GM13976 (cell line): ENCODE results near the gene OGFR.

Source experiments
- DNase-seq: peaks from one replicate; pipeline ENCODE4 v3.0.0; 2012; ENCODE audit warnings: low spot score
- in situ Hi-C: fragments of 300-500 bp; cut with MboI; formaldehyde crosslinking; loops from one replicate; pipeline ENCODE4 v1.12.0; 2022; ENCODE audit warnings: low sequenced_read_pairs, mixed read lengths, inconsistent platforms; ENCODE audit not compliant: unreplicated experiment
- TF ChIP-seq, protein P1 (sequence below): IDR thresholded peaks from 2 replicates; pipeline ENCODE4 v1.5.1; 2012; ENCODE audit warnings: borderline replicate concordance, mild to moderate bottlenecking; ENCODE audit not compliant: insufficient read depth; ENCODE audit errors: extremely low read depth, missing control alignments, control extremely low read depth

Gene OGFR

DNA sequence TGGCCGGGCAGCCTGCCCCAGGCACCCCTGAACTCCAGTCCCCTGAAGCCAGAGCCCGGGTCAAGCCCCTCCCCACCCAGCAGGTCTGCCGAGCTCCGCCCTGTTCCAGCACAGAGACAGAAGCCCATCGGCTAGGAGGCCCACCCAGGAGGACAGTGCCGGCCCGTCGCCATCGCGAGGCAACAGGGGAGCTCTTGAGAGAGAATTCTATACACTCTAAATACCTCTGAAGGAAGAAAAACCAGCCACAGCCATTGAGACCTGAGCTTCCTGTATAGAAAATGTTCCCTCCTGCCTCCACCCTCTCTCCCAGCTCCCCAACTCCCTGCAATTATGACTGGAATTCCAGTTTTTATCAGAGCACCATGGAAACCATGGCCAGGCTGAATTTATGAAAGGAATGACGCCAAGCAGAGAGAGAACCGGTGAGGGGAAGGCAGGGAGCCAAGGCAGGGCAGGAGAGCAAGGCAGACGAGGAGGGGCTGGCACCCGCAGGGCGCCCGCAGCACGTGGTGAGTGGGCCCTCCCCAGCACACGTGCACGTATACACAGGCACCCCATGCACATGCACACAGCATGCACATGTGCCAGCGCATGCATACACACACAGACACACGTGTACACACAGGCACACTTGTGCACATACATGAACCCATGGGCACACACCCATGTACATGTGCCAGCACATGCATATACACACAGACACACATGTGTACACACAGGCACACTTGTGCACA lies 35.9 kb upstream of the OGFR start:
- TF ChIP-seq, protein P1, sequence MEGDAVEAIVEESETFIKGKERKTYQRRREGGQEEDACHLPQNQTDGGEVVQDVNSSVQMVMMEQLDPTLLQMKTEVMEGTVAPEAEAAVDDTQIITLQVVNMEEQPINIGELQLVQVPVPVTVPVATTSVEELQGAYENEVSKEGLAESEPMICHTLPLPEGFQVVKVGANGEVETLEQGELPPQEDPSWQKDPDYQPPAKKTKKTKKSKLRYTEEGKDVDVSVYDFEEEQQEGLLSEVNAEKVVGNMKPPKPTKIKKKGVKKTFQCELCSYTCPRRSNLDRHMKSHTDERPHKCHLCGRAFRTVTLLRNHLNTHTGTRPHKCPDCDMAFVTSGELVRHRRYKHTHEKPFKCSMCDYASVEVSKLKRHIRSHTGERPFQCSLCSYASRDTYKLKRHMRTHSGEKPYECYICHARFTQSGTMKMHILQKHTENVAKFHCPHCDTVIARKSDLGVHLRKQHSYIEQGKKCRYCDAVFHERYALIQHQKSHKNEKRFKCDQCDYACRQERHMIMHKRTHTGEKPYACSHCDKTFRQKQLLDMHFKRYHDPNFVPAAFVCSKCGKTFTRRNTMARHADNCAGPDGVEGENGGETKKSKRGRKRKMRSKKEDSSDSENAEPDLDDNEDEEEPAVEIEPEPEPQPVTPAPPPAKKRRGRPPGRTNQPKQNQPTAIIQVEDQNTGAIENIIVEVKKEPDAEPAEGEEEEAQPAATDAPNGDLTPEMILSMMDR, result no peak
- no peak for DNase-seq
- in situ Hi-C loops, result no loop called here

DNA sequence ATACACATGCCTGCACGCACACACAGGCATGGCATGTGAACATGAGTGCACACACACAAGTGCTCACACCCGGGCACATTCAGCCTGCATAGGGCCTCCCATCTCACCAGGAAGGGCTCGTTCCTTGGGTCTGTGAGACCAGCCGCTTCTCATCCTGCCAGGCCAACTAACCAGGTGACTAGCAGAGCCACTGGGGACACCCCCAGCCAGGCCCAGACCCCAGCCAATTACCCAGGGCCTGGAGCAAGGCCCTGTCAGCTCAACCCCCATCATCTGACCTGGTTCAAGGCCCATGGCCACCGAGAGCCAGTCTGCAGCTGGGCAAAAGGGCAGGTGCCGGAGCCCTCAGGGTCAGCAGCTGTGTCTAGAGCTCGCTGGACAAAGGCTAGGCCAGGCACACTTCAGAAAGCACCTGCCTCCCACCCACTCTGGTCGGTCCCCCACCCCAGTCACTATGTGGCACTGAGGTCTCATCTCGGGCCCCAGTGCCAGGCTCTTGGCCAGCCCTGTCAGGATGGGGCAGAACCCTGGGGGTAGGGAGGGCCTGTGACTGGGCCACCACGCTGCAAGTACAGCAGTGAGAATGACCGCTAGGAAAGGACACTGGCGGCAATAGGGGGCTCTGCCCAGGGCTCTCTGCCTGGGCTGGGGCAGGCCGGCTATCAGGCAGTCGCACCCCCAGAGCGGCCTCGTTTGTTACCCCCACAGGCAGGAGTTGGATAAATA lies 35.1 kb upstream of the OGFR start:
- TF ChIP-seq, protein P1, result no peak
- no peak for DNase-seq
- in situ Hi-C loops, result no loop called here

DNA sequence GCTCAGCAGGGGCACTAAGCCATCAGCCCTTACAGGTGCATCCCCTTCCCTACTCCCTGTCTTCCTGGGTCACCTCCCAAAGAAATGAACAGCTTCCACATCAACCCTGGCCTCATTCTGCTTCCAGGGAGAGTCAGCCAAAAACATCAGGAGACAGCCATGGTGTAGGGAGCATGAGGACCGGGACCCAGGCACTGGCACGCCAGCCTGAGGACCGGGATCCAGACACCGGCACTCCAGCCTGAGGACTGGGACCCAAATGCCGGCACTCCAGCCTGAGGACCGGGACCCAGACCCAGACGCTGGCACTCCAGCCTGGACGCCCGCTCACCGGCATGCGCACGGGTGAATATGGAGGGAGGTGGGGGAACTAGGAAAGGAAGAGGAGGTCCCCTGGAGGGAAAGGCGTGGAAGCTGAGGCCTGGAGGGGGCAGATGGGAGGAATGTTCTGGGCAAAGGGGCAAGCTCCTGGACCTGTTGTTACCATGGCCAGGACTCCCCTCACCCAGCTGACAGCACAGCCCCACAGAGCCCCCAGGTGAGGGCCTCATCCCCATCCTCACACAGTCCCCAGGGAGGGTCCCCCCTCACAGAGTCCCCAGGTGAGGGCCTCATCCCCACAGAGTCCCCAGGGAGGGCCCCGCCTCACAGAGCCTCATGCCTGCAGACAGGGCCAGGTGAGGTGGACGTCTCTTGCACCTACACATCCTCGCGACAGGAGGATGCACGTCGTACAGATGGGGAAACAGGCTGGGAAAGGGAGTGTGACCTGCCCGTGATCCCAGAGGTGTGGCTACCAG lies 34.3 kb upstream of the OGFR start:
- TF ChIP-seq, protein P1, result no peak
- DNase-seq, result no peak
- in situ Hi-C loops, result no loop called here

DNA sequence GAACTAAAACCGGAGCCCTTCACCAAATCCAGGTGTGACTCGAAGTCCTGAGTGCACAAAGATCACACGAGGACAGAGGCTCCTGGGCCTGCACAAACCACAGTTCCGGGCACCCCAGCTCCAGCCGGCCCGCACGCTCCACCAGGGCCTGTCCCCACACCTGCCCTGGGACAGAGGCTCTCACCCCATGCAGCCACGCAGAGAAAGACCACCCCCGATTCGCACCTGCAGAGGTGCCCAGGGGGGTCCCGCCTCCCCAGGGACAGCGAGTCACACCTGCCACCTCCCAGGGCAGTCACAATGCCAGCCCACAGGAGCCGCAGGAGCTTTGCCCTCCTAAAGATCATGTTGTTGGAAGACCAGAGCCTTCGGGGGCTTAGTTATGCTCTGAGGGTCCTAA lies 33.7 kb upstream of the OGFR start:
- in situ Hi-C loops, result no loop called here
- TF ChIP-seq, protein P1, result no peak

DNA sequence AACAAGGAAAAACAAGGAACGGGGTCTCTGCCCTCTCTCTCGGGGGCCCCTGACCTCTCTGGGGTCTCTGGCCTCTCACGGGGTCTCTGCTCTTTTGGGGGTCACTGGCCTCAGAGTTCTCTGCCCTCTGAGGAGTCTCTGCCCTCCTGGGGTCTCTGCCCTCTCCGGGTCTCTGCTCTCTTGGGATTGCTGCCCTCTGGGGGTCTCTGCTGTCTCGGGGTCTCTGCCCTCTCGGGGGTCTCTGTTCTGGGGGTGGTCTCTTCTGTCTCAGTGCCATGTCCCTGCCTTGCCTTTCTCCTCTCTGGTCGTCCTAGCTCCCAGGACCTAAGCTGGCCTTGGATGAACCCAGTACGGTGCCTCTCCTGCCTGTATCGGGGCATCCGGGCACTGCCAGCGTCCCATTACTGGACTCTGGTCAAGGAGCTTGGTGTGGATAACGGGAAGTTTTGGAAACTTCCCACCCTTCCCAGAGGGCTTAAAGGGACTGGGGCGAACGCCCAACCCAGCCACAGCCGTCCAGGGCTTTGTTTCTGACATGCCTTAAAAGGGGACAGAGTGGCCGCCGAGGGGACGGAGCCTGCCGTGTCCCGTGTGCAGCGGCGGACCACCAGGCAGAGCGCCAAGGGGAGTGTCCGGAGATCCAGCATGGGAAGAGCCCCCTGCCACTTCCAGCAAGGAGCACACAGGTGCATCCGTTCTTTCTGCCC lies 33.1 kb upstream of the OGFR start:
- TF ChIP-seq, protein P1, result no peak
- in situ Hi-C loops, result no loop called here
- DNase-seq, result no peak

More for the DNA sequence above, 33.7 kb upstream of the OGFR start:
- no peak for DNase-seq

DNA sequence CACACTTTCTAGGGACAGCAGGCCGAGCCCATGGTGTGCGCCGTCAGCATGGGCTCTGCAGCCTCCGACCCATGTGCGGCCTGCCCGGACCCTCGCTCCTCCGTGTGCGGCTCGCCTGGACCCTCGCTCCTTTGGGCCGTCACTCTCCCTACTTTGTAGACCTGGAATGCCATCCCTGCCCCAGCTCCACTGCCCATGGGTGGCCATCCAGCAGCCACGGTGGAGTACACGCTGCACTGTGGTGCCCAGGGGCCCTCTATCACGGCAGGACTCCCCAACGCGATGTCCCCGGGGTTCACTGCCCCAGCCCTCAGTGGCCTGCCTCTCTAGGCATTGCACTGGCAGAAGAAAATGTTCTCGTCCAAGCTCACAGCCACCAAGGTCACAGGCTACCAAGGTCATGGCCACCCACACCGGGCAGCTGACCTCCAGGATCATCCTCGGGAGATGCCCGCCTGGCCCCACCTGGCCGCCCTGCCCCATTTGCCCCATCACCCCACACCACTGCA lies 32.5 kb upstream of the OGFR start:
- in situ Hi-C loops, result no loop called here
- DNase-seq, result no peak
- TF ChIP-seq, protein P1, result no peak
